Astrocyte of the spinal cord (primary cell): ENCODE measurements around the gene KRT86.
A peak's percentile ranks its signal among the peaks of the same experiment; 100 is the strongest.

Experiments used
- DNase-seq: peaks from one replicate; pipeline ENCODE4 v3.0.0; 2011; ENCODE audit warnings: low read depth, low spot score
- H3K4me3 ChIP-seq: 2 replicates; pipeline ENCODE4 v1.5.1; 2011; ENCODE audit warnings: low read depth, mild to moderate bottlenecking, low read length, moderate library complexity
- in situ Hi-C: cut with HindIII; loops from 2 replicates; pipeline ENCODE4 v1.10.0; 2017; ENCODE audit warnings: low sequenced_read_pairs
- TF ChIP-seq, protein P1 (sequence below): IDR thresholded peaks from 2 replicates; pipeline ENCODE4 v1.5.1; 2012; ENCODE audit warnings: low read depth, mild to moderate bottlenecking, low read length, inconsistent platforms

The KRT86 gene

GRCh38 chr12:52267266-52267665, 7.2 kb upstream of the KRT86 start:
- H3K4me3 ChIP-seq, result no peak overlapping the region
- TF ChIP-seq, protein P1, sequence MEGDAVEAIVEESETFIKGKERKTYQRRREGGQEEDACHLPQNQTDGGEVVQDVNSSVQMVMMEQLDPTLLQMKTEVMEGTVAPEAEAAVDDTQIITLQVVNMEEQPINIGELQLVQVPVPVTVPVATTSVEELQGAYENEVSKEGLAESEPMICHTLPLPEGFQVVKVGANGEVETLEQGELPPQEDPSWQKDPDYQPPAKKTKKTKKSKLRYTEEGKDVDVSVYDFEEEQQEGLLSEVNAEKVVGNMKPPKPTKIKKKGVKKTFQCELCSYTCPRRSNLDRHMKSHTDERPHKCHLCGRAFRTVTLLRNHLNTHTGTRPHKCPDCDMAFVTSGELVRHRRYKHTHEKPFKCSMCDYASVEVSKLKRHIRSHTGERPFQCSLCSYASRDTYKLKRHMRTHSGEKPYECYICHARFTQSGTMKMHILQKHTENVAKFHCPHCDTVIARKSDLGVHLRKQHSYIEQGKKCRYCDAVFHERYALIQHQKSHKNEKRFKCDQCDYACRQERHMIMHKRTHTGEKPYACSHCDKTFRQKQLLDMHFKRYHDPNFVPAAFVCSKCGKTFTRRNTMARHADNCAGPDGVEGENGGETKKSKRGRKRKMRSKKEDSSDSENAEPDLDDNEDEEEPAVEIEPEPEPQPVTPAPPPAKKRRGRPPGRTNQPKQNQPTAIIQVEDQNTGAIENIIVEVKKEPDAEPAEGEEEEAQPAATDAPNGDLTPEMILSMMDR, result no peak
- DNase-seq, result no peak
- in situ Hi-C loops, result no loop called here

DNA sequence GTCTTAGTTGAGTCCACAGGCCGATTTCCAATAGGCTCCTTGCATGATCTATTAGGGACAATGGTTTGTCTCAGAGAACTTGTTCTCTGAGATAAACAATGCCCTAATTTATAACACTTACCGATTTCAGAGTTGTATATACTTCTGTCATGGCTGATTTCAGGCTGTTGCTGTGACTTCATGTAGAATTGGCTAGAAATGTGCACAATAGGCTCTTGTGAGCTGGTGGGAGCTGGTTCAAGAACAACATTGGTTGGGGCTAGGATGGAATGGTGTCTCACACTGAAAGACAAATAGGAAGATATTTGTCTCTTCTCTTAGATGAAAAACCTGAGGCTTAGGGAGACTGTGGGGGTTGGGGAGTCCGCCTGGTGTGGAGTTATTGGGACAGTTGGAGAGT, 6.7 kb upstream of the KRT86 start:
- TF ChIP-seq, protein P1, result no peak
- no peak overlapping the region for H3K4me3 ChIP-seq
- DNase-seq, result peak; percentile 25
- in situ Hi-C loops, result no loop called here

GRCh38 chr12:52268212-52268611, 6.2 kb upstream of the KRT86 start:
- DNase-seq, result peak; percentile 31
- H3K4me3 ChIP-seq, result no peak overlapping the region
- in situ Hi-C loops, result no loop called here
- TF ChIP-seq, protein P1, result no peak

- in situ Hi-C loops, result no loop called here
- H3K4me3 ChIP-seq, result no peak overlapping the region
- DNase-seq, result no peak
- TF ChIP-seq, protein P1, result no peak
Measured at GRCh38 chr12:52270541-52271070, 3.8 kb upstream of the KRT86 start.

DNA sequence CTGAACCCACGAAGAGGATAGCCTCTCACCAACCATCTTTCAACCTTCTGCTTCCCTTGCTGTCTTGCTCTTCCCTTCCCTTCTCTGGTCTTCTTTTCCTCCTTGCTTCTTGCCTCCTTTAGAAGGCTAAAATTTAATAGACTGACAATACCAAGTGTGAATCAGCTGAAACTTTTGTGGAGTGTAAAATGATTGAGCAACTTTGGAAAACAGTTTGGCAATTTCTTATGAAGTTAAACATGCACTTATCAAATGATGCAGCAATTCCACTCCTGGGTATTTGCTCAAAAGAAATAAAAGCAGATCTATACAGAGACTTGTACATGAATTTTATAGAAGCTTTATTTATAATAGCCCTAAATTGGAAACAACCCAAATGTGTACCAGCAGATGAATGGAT, 3.3 kb upstream of the KRT86 start:
- no peak for DNase-seq
- TF ChIP-seq, protein P1, result no peak
- in situ Hi-C loops, result no loop called here
- no peak overlapping the region for H3K4me3 ChIP-seq

- H3K4me3 ChIP-seq, result no peak overlapping the region
- in situ Hi-C loops, result no loop called here
- no peak for DNase-seq
- TF ChIP-seq, protein P1, result no peak
Measured at GRCh38 chr12:52275686-52276085, 1.2 kb downstream of the KRT86 start.
